DLD1 (cell line): Measurements from ENCODE around the gene CLTC.

ENCODE experiments used
- in situ Hi-C: cut with HindIII; loops from 2 replicates; pipeline ENCODE4 v1.10.0; 2017; ENCODE audit warnings: low sequenced_read_pairs

CLTC gene

DNA sequence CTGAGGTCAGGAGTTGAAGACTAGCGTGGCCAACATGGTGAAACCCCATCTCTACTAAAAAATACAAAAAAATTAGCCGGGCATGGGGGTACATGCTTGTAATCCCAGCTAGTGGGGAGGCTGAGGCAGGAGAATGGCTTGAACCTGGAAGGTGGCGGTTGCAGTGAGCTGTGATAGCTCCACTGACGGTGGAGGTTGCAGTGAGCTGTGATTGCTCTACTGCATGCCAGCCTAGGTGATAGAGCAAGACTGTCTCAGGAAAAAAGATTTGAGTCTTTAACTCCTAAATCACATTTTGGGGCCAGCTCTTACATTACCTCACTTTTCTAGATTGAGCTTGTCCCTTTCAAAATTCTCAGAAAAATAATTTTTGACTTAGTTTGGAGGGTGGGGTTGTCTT, 102.9 kb downstream of the CLTC start:
- in situ Hi-C loops, result no loop called here

- in situ Hi-C loops, result no loop called here
Observed at GRCh38 chr17:59723041-59723440, 103.3 kb downstream of the CLTC start.

- in situ Hi-C loops, result no loop called here
Observed at GRCh38 chr17:59723607-59724006, 103.9 kb downstream of the CLTC start.

GRCh38 chr17:59725691-59726090, 106.0 kb downstream of the CLTC start:
- in situ Hi-C loops, result loop anchor here (25.0 kb wide), 1 partner anchor 337 kb away; no protein-coding TSS in a partner anchor

- in situ Hi-C loops, result loop anchor here (25.0 kb wide), 1 partner anchor 334 kb away; no protein-coding TSS in a partner anchor
Observed at GRCh38 chr17:59727817-59728533, 108.3 kb downstream of the CLTC start.

- in situ Hi-C loops, result loop anchor here (25.0 kb wide), 1 partner anchor 332 kb away; no protein-coding TSS in a partner anchor
Observed at GRCh38 chr17:59730268-59730834, 110.7 kb downstream of the CLTC start.

DNA sequence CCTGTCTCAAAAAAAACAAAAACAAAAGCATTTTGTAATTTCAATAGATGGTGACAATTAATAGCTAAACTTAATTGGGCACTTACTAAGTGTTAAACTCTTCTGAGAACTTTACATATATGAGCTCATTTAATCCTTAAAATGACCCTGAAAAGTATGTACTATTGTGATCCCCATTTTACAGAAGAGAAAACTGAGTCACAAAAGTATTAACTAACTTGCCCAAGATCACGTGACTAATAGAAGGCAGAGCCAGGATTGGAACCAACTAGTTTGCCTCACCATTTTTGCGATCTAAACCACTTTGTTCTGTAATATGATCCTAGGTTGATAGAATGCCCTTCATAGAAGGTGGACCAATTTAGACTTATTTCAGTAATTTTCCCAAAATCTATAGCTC, 114.0 kb downstream of the CLTC start:
- in situ Hi-C loops, result loop anchor here (25.0 kb wide), 1 partner anchor 329 kb away; no protein-coding TSS in a partner anchor

DNA sequence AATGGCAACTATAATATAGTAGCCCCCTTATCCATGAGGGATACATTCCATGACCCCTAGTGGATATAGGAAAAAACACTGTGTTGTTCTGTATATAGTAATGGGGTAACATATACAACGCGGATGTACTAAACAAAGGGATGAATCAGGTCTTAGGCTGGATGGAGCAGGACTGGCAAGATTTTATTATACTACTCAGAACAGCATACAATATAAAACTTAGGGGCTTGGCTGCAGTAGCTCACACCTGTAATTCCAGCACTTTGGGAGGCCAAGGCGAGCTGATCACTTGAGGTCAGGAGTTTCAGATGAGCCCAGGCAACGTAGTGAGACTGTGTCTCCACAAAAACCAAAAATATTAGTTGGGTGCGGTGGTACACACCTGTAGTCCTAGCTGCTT, 114.5 kb downstream of the CLTC start:
- in situ Hi-C loops, result loop anchor here (25.0 kb wide), 1 partner anchor 328 kb away; no protein-coding TSS in a partner anchor

DNA sequence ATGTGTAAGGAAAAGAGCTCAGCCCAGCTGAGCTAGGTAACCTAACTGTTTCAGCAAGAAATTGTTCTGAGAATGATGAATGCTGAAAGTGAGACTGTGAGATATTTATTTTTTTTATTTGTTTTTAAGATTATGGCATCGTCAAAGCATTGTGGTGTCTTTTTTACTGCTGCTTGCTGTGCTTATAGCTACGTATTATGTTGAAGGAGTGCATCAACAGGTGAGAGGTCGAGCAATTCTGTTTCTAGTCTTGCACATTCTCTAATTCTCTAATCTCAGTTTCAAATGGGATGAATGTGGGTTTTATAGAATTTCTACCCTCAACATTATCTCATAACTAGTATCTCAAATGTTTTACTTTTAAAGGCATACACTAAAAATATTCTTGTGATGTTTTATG, 117.6 kb downstream of the CLTC start:
- in situ Hi-C loops, result loop anchor here (25.0 kb wide), 1 partner anchor 325 kb away; no protein-coding TSS in a partner anchor

- in situ Hi-C loops, result loop anchor here (10.0 to 25.0 kb wide), 2 partner anchors 59 to 318 kb away; no protein-coding TSS in a partner anchor
Observed at GRCh38 chr17:59743842-59744241, 124.1 kb downstream of the CLTC start.

GRCh38 chr17:59745040-59745439, 125.3 kb downstream of the CLTC start:
- in situ Hi-C loops, result loop anchor here (10.0 to 25.0 kb wide), 2 partner anchors 60 to 317 kb away; no protein-coding TSS in a partner anchor
